Thyroid gland (tissue), 4 donors: ENCODE results near the gene RRAGC. TPM values are rescaled to one million over a fixed set of nuclear protein-coding genes. Genes with fewer than 3 reads are reported as not detected.

Experiments used
- DNase-seq, 2 donors: peaks; one replicate each; pipeline ENCODE4 v3.0.0-alpha.2; 2019
- H3K27ac ChIP-seq, 3 donors: fragments of 200-600 bp; sonication (generic); 1 replicate in 2 of 3; 2 replicates in 1 of 3; pipeline ENCODE4 v1.5.1; 2016 to 2019; ENCODE audit warnings: mild to moderate bottlenecking in 1 of 3, moderate library complexity in 1 of 3
- H3K27me3 ChIP-seq: fragments of 200-600 bp; sonication (generic); one replicate; pipeline ENCODE4 v1.5.1; 2019
- H3K36me3 ChIP-seq, 2 donors: fragments of 200-600 bp; sonication (generic); one replicate each; pipeline ENCODE4 v1.5.1; 2016 to 2019
- H3K4me1 ChIP-seq, 2 donors: fragments of 200-600 bp; sonication (generic); one replicate each; pipeline ENCODE4 v1.5.1; 2017 to 2019
- H3K4me3 ChIP-seq, 3 donors: fragments of 200-600 bp; sonication (generic); replicated peaks in 1 of 3; 1 replicate in 2 of 3; 2 replicates in 1 of 3; pipeline ENCODE4 v1.5.1; 2016; ENCODE audit warnings: mild to moderate bottlenecking in 1 of 3
- H3K9me3 ChIP-seq: fragments of 200-600 bp; sonication (generic); one replicate; pipeline ENCODE4 v1.5.1; 2017
- POLR2A ChIP-seq, 2 donors: fragments of 450-650 bp; IDR thresholded peaks; one replicate each; pipeline ENCODE4 v1.6.1; 2017; ENCODE audit warnings: antibody characterized with exemption in 2 of 2, mild to moderate bottlenecking in 2 of 2, moderate library complexity in 1 of 2
- WGBS, 2 donors: methylation state at CpG; one replicate each; pipeline ENCODE4 v1.1.5; 2017; 5-methylcytosine and 5-hydroxymethylcytosine counted together
- intact Hi-C: fragments of 100-400 bp; cut with DNase I; formaldehyde crosslinking; loops from one replicate; pipeline ENCODE4 v1.15.1; 2023
- total RNA-seq, 4 donors: library from RNA; depleted of rRNA; stranded (reverse); fragments of >200 nt; gene quantifications; one replicate each; pipeline ENCODE4 v1.2.3, GENCODE V29; 2016
- TF ChIP-seq, protein P1 (sequence below), 6 experiments: fragments of 200-600 bp in 3 of 6; fragments of 450-650 bp in 3 of 6; sonication (generic) in 3 of 6; IDR thresholded peaks; one replicate each; pipeline ENCODE4 v1.5.1; 2016 to 2019; ENCODE audit warnings: antibody characterized with exemption in 6 of 6, mild to moderate bottlenecking in 2 of 6, inconsistent platforms in 1 of 6, moderate library complexity in 1 of 6

RRAGC gene
- total RNA-seq, 4 donors from 2014 or later, result 13.2 to 20.3 (median 15.7) TPM

GRCh38 chr1:38873027-38873969 lies 13.7 kb upstream of the RRAGC start, which contains the start of gene MYCBP:
Gene MYCBP, minus strand, starts transcription at chr1:38873348. Its CDS starts 43 bp downstream, at chr1:38873305.
- Histone ChIP-seq H3K4me3 (peak within 1 kb of the TSS; percentile 5 to 71 (median 43)), H3K9me3 (no peaks in the 10 kb centered on the region), H3K4me1 (peaks cover 12 to 18% of the 10 kb centered on the region in 2 donors), H3K27me3 (no peaks in the 10 kb centered on the region), H3K36me3 (no peaks in the 10 kb centered on the region), H3K27ac (peak within 1 kb of the TSS; percentile 23 to 44 (median 41))
- intact Hi-C loops, result loop anchor here (5.0 kb wide), 1 partner anchor 154 kb away; the partner anchor contains the start of gene NDUFS5
- DNase-seq, result peak; percentile 96 to 97
- 1% methylated on average over 15 to 26 of the region's 69 CpGs for WGBS, 2 donors
- TF ChIP-seq, protein P1, sequence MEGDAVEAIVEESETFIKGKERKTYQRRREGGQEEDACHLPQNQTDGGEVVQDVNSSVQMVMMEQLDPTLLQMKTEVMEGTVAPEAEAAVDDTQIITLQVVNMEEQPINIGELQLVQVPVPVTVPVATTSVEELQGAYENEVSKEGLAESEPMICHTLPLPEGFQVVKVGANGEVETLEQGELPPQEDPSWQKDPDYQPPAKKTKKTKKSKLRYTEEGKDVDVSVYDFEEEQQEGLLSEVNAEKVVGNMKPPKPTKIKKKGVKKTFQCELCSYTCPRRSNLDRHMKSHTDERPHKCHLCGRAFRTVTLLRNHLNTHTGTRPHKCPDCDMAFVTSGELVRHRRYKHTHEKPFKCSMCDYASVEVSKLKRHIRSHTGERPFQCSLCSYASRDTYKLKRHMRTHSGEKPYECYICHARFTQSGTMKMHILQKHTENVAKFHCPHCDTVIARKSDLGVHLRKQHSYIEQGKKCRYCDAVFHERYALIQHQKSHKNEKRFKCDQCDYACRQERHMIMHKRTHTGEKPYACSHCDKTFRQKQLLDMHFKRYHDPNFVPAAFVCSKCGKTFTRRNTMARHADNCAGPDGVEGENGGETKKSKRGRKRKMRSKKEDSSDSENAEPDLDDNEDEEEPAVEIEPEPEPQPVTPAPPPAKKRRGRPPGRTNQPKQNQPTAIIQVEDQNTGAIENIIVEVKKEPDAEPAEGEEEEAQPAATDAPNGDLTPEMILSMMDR (IDR thresholded peaks at IDR 0.05), result peak in 2 of 6 experiments; percentile 21 to 36
- peak in 1 of 2 donors; percentile 74 for TF ChIP-seq POLR2A (IDR thresholded peaks at IDR 0.05)

- H3K27ac ChIP-seq, result no peak overlapping the region
- peaks cover 12 to 18% of the 10 kb centered on the region in 2 donors for H3K4me1 ChIP-seq
- DNase-seq, result peak in 1 of 2 donors; percentile 19
- 8 to 12% methylated on average over 9 to 10 of the region's 25 CpGs for WGBS, 2 donors
- no peaks in the 10 kb centered on the region for H3K36me3 ChIP-seq
- H3K27me3 ChIP-seq, result no peaks in the 10 kb centered on the region
- intact Hi-C loops, result loop anchor here (5.0 kb wide), 1 partner anchor 155 kb away; the partner anchor contains the start of gene NDUFS5
- H3K9me3 ChIP-seq, result no peaks in the 10 kb centered on the region
- peak overlapping the region; percentile 5 to 71 (median 25) for H3K4me3 ChIP-seq
- no peak for TF ChIP-seq POLR2A (IDR thresholded peaks at IDR 0.05)
- TF ChIP-seq, protein P1 (IDR thresholded peaks at IDR 0.05), result no peak
These were observed 12.9 kb upstream of the RRAGC start for GRCh38 chr1:38872401-38873026.

GRCh38 chr1:38870996-38871395 lies 11.4 kb upstream of the RRAGC start:
- no peak overlapping the region for H3K27ac ChIP-seq
- DNase-seq, result no peak
- H3K4me1 ChIP-seq, result peaks cover 12 to 18% of the 10 kb centered on the region in 2 donors
- 95% methylated on average over 8 of the region's 8 CpGs for WGBS, 2 donors
- intact Hi-C loops, result loop anchor here (5.0 kb wide), 1 partner anchor 156 kb away; the partner anchor contains the start of gene NDUFS5
- TF ChIP-seq, protein P1 (IDR thresholded peaks at IDR 0.05), result no peak
- TF ChIP-seq POLR2A (IDR thresholded peaks at IDR 0.05), result no peak
- H3K27me3 ChIP-seq, result no peaks in the 10 kb centered on the region
- no peak overlapping the region for H3K4me3 ChIP-seq
- H3K9me3 ChIP-seq, result no peaks in the 10 kb centered on the region
- no peaks in the 10 kb centered on the region for H3K36me3 ChIP-seq

DNA sequence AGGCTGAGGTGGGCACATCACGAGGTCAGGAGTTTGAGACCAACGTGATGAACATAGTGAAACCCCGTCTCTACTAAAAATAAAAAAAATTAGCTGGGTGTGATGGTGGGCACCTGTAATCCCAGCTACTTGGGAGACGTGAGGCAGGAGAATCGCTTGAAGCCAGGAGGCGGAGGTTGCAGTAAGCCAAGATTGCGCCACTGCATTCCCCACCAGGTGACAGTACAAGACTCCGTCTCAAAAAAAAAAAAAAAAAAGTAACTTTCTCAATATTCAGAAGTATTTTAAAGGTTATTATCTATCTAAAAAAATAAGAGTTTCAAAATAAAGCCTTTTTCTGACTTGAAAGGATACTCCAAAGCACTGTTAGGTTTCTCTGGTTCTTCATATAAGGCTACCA lies 7.6 kb upstream of the RRAGC start:
- Histone ChIP-seq H3K27me3 (no peaks in the 10 kb centered on the region), H3K36me3 (no peaks in the 10 kb centered on the region), H3K27ac (no peak overlapping the region), H3K4me3 (no peak overlapping the region), H3K9me3 (no peaks in the 10 kb centered on the region), H3K4me1 (peaks cover 2 to 6% of the 10 kb centered on the region in 2 donors)
- TF ChIP-seq, protein P1 (IDR thresholded peaks at IDR 0.05), result no peak
- TF ChIP-seq POLR2A (IDR thresholded peaks at IDR 0.05), result no peak
- no peak for DNase-seq
- 93% methylated on average over 8 of the region's 8 CpGs for WGBS, 2 donors
- intact Hi-C loops, result no loop called here
